IPS-18c (cell line): ENCODE measurements around the gene SEMA5A.

Source experiments
- H3K4me3 ChIP-seq: 2 replicates; pipeline ENCODE4 v1.7.0; 2013; ENCODE audit warnings: low read depth, mild to moderate bottlenecking, low read length, moderate library complexity; ENCODE audit not compliant: insufficient read depth
- H3K9me3 ChIP-seq: one replicate; pipeline ENCODE4 v1.6.1; 2013; ENCODE audit warnings: mild to moderate bottlenecking, low read length, moderate library complexity; ENCODE audit not compliant: control insufficient read depth, insufficient read depth

Gene SEMA5A, protein sequence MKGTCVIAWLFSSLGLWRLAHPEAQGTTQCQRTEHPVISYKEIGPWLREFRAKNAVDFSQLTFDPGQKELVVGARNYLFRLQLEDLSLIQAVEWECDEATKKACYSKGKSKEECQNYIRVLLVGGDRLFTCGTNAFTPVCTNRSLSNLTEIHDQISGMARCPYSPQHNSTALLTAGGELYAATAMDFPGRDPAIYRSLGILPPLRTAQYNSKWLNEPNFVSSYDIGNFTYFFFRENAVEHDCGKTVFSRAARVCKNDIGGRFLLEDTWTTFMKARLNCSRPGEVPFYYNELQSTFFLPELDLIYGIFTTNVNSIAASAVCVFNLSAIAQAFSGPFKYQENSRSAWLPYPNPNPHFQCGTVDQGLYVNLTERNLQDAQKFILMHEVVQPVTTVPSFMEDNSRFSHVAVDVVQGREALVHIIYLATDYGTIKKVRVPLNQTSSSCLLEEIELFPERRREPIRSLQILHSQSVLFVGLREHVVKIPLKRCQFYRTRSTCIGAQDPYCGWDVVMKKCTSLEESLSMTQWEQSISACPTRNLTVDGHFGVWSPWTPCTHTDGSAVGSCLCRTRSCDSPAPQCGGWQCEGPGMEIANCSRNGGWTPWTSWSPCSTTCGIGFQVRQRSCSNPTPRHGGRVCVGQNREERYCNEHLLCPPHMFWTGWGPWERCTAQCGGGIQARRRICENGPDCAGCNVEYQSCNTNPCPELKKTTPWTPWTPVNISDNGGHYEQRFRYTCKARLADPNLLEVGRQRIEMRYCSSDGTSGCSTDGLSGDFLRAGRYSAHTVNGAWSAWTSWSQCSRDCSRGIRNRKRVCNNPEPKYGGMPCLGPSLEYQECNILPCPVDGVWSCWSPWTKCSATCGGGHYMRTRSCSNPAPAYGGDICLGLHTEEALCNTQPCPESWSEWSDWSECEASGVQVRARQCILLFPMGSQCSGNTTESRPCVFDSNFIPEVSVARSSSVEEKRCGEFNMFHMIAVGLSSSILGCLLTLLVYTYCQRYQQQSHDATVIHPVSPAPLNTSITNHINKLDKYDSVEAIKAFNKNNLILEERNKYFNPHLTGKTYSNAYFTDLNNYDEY

DNA sequence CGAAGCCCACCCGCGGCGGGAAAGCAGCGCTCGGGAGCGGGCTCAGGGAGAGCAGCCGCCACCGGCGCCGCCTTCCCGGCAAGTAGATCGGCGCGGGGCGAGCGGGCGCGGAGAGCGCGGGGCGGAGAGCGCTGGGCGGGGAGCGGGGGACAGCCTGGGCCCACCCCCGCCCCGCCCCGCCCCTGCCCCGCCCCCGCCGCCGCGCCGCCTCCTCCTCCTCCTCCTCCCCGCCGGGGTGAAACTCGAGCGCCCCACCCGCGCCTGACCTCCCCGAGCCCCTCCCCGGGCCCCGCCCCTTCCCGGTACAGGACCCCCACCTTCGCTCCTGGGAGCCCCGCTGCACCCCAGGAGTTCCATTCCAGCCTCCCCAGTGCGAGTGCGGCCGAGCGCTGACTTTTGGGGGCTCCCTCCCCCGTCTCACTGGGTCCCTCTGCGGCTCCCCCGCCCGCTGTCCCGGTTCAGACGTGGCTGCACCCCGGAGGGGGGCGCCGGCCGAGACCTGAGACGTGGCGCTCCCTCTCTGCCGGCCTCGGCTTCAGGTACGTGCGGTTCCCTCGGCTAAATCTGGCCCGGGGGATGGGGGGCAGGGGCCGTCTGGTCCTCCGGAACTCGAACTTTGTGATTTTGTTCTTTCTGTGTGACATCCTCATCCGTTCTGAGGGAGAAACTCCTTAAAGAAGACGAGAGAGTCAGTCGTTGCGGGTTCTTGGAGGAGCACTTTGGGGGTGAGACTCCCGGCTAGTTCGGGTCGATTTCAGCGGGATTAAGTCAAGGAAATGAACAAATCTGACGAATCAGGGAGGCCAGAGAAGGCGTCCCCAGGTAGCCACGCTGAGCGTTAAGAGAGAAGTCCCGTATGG is at the start of gene SEMA5A:
SEMA5A (minus strand) TSS at position 84 of the 860 bp plus-strand sequence. CDS start 166,129 bp downstream, outside the sequence.
- Histone ChIP-seq H3K9me3 (no peaks in the 10 kb centered on the region), H3K4me3 (peak within 1 kb of the TSS; percentile 84)

DNA sequence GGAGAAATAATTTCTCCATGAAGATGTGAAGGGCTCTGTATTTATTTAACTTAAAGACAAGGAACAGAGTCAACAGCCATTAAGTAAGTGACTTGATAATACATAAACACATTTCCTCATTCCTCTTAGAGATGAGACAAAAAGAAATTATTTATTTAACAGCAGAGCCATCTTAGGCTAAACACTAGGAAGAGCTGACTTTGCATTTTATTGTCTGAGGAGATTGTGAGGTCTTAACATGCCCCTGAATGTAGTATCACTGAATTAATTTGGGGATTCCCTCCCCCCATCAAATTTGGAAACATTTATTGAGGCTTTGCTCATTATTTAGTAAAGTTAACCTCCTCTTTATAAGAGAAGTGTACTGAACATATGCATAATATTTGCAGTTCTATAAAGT is 49.0 kb upstream of the SEMA5A start:
- Histone ChIP-seq H3K9me3 (no peaks in the 10 kb centered on the region), H3K4me3 (no peak overlapping the region)

DNA sequence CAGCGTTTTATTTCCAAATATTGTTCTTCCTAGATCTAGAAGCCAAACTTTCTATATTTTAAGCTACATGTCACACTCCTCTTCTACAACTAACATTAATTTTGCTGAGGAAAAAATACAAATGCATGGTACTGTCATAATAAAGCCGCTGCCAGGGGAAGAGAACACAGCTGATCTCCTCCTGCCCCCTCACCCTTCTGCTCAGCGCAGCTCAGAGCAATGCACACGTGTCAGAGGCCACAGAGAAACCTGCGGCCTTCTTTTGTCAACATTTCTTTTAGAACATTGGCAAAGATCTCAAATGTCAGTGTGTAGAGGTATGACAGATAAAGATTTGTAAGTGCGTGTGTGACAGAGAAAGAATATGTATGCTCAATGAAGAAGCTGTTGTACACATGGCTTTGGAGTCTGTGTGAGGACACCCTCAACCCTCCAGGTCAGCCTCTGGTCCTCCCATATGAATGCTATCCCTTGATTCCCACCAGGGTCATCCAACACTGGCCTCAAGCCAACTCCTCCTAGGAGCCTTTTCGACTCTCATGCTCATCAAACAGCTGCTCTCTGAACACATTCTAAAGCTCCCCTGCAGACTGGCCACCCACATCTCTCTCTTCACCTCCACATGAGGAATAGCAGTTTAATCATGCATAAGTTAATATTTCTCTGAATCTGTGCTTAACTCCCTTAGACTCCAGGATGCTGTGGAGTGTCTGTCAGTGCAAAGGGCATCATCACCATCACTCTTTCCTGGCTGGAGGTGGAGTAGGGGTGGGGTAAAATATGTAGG is 43.4 kb upstream of the SEMA5A start:
- H3K9me3 ChIP-seq = no peaks in the 10 kb centered on the region
- H3K4me3 ChIP-seq = no peak overlapping the region

DNA sequence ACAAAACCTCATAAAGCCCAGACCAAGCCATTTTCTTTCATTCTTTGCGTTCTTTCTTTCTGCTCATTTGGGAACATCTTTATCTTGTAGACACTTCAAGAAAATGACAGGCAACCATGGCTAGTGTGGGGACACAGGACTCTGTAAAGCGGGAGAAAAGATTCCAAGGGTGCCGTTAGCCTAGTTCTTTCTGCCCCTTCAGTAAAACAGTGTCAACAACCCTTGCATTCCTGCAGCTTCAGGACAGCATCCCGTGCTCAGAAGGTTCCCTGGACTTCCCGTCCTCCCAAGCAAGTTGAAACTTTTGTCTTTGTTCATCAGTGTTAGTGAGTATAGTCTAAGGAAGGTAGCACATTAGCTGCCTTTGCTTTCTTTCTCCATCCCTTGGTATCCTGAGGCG is 42.4 kb upstream of the SEMA5A start:
- Histone ChIP-seq H3K9me3 (no peaks in the 10 kb centered on the region), H3K4me3 (no peak overlapping the region)

DNA sequence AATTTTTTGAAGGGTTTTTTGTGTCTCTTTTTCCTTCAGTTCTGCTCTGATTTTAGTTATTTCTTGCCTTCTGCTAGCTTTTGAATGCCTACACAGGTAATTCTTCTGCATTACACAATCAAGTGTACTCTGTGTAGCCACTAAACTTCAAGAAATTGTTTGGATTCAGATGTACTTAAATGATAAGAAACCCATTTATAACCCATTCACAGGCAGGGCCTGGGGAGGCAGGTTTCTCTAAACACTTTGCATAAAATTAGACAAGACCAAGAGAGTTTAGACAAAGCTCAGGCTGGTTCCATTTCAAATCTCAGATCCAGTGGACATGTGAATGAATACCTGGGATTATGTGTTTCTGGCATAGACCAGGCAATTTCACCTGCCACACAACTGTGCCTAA is 41.3 kb upstream of the SEMA5A start:
- Histone ChIP-seq H3K9me3 (no peaks in the 10 kb centered on the region), H3K4me3 (no peak overlapping the region)

DNA sequence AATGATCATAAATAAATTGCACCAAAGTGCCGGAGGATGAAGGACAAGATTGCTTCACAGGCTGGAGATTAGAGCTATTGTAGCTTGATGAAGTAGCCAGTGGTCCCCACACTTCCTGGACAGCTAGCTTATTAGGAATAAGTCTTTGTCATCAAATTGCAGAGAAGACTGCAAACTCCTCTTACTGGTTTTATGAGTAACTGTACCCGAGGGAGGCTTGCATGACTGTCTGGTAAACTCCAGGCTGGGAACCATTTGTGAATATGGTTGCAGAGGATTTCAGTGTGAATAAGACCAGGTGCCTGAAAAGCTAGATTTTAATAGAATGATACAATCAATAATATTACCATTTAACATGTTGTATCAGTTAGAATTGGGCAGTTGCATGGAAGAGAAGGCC is 36.5 kb upstream of the SEMA5A start:
- Histone ChIP-seq H3K9me3 (no peaks in the 10 kb centered on the region), H3K4me3 (no peak overlapping the region)

DNA sequence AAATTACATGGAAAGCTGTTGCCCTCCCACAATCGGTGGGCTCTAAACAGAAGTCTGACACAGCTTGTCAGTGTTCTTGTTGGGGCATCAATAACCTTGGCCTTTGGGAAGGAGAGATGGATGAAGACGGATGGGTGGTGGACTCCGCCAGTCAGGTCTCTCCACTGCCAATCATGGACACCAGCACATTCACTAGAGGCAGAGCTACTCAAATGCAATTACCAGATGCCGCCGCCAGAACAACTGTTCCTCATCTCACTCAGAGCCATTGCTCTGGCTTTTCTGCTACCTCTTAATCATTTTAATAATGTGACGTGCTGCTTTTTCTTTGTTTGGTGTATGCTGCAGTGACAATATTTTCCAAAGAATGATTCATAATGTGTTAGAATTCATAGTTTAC is 27.9 kb upstream of the SEMA5A start:
- no peaks in the 10 kb centered on the region for H3K9me3 ChIP-seq

DNA sequence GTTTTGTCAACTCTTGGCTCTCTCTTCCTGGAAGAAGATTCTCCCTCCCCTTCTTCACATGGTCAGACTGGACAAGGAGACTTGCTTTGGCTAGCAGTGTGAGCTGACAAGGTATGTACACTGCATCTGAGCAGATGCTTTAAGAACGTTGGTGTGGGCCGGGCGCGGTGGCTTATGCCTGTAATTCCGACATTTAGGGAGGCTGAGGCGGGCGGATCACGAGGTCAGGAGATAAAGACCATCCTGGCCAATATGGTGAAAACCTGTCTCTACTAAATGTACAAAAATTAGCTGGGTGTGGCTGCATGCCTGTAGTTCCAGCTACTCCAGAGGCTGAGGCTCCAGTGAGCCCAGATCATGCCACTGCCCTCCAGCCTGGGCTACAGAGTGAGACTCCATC is 26.4 kb upstream of the SEMA5A start:
- H3K9me3 ChIP-seq = no peaks in the 10 kb centered on the region
- H3K4me3 ChIP-seq = no peak overlapping the region

More for the DNA sequence above, 27.9 kb upstream of the SEMA5A start:
- H3K4me3 ChIP-seq = no peak overlapping the region

DNA sequence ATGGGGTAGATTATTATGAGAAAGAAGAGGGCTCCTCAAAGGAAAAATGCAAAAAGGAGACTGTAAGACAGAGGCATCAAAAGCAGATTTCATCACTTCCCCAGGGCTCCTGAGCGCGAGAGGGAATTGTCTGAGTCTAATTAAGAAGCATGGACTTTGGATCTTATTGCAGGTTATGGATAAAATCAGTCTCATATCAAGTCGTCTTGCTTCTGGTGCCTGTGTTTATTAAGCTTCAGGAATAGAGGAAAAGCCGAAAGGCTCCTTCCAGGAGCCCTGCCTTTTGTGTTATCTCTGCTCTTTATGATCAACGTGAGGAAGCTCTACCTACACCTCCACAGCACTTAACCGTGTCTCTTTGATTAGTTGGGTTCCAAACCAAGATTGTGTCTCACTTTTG is 25.0 kb upstream of the SEMA5A start:
- no peak overlapping the region for H3K4me3 ChIP-seq
- peaks cover under 1% of the 10 kb centered on the region for H3K9me3 ChIP-seq

DNA sequence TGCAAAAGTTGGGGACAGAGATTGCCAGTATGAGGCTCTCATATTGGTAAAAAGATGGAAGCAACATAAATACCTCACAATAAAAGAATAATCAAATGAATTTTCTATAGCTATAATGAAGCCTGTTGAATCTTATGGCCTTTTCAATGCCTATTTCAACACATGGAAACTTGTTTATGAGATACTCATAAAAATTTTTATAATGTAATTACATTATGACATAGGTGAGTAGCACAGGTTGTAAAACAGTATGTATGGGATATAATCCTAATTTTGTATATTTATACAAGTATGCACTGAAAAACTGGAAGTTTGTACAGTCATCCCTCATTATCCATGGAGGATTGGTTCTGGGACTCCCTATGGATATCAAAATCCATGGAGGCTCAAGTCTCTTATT is 21.2 kb upstream of the SEMA5A start:
- Histone ChIP-seq H3K4me3 (no peak overlapping the region), H3K9me3 (peaks cover 2% of the 10 kb centered on the region)

DNA sequence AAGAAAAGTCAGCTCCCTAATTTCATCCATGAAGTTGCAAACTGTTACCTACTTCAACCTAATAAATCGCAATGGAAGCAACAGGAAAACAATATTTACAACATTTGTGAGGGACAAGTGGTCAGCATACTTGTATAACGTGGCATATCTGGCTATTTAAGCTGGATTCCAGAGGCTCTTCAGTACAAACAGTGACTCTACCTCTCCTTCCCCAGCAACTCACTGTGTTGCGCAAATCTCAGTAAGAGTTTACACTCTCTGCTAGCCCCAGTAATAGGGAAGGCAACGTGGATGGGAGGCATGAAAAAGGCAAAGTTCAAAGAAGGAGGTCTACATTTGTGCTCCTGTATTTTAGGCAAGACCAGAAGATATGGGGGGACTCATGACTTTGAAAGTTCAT is 18.9 kb upstream of the SEMA5A start:
- no peak overlapping the region for H3K4me3 ChIP-seq

DNA sequence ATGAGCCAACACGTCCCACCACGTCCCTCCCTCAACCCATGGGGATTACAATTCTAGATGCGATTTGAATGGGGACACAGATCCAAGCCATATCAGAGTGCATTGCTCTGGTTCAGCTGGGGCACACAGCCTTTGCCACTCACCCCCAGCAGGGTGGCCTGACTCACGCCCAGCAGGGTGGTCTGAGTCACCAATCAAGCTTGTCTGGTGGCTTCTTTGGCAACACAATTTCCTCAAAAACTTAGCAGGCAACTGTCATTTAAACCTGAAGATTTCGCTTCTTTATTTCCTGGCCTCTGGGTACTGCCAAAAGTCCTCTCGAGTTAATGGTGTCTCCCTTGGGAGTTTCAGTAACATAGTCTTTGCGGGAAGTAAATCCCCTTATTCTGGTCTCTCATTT is 16.3 kb upstream of the SEMA5A start:
- Histone ChIP-seq H3K4me3 (no peak overlapping the region), H3K9me3 (peaks cover 2% of the 10 kb centered on the region)

More for the DNA sequence above, 18.9 kb upstream of the SEMA5A start:
- H3K9me3 ChIP-seq = peaks cover 2% of the 10 kb centered on the region

DNA sequence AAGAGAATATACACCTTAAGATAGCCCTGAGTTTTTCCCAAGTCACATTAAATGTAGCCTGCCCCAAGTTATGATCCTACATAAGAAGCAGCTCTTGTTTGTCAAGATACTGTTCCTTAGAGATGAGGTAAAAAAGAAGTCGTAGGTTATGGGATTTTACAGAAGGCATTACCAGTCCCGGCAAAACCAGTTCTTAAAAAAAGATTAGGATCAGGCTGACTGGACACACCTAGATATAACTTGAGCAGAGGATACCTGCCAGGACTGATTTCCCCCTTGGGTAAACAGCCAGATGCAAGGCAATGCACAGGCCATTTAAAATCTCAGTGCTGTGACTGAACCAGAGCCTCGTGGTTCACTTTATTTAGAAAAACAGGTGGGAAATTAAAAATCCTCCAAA is 14.1 kb upstream of the SEMA5A start:
- Histone ChIP-seq H3K4me3 (no peak overlapping the region), H3K9me3 (no peaks in the 10 kb centered on the region)

DNA sequence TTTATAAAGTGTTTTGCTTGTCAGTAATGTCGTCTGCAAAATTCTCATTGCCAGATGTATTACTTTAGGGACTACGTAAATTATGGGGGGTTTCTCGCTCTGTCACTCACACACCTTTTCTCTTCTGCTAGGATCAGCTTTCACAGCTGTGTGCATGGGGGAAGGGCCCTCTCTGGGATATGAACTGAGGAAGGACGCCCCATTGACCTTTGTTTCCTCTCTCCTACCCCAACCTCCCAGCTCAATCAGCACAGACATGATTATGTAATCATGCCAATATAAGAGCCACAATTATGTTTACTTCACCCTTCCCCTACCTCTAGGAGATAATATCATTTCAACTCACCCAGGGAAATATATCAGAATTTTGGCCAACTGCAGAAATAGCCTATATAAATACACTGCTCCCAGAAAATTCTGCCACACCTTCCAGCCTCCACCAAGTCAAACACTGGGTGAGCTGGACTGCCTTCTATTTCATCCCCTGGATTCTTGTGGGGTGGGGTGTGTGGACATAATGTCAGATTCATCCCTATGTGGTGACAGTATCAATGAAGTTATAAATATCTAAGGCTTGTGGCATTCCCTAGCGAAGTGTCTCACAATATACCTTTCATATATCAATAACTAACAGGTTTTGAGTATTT is 12.6 kb upstream of the SEMA5A start:
- Histone ChIP-seq H3K4me3 (no peak overlapping the region), H3K9me3 (peaks cover 2% of the 10 kb centered on the region)

DNA sequence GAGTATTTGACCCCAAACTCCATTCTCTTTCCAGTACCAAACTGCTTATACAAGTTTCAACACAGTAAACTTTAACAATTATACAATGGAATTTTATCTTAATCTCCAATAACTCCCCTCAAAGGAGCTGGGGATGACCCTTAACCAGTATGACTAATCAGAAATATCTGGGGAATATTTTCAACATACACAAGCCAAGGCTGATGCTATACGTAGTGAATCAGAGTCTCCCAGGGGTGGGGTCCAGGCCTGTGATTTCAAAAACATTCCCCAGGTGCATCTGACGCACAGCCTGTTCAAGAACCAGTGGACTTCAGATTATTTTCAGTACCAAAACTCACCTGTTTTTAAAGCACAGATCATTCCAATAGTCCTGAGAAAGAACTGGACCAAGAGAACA is 11.8 kb upstream of the SEMA5A start:
- H3K9me3 ChIP-seq = peaks cover 2% of the 10 kb centered on the region
- no peak overlapping the region for H3K4me3 ChIP-seq

DNA sequence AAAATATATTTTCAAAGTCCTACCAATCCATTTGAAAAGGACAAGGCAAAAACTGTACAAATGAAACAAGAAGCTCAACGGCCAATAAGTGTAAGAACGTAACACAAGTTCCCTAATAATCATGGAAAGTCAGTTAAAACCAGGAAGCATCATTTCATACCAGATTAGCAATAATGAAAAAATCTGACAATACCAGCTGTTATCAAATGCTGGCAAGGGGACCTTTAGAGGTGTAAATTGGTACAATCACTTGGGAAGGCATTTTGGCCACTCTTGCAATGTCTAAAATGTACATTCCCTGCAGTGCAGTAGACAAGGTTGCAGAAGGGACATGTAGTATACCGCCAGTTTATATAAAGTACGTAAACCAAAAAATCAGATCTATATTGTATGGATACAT is 10.1 kb upstream of the SEMA5A start:
- peaks cover 2% of the 10 kb centered on the region for H3K9me3 ChIP-seq
- H3K4me3 ChIP-seq = no peak overlapping the region
